Activated naive CD4-positive, alpha-beta T cell treated with anti-CD3 and anti-CD28 coated beads, Interleukin-2, amount 50 U/mL, for 24 hours (primary cell): Measurements from ENCODE around the gene PACS1.
A peak's percentile ranks its signal among the peaks of the same experiment; 100 is the strongest.
"Not testable (repeated sequence)": the region's sequence is repeated elsewhere in the genome, so short reads cannot be mapped to it uniquely, and the experiment has no call there.

Source experiments
- H3K27ac Mint-ChIP-seq: one replicate; pipeline ENCODE4 v1.8.0; 2021; ENCODE audit warnings: mild to moderate bottlenecking, mixed read lengths
- H3K27me3 Mint-ChIP-seq: one replicate; pipeline ENCODE4 v1.8.0; 2021; ENCODE audit warnings: mixed read lengths
- H3K36me3 Mint-ChIP-seq: one replicate; pipeline ENCODE4 v1.8.0; 2021; ENCODE audit warnings: mixed read lengths
- H3K4me1 Mint-ChIP-seq: one replicate; pipeline ENCODE4 v1.8.0; 2021; ENCODE audit warnings: mixed read lengths
- H3K4me3 Mint-ChIP-seq: one replicate; pipeline ENCODE4 v1.8.0; 2021; ENCODE audit warnings: mild to moderate bottlenecking, mixed read lengths
- H3K9me3 Mint-ChIP-seq: one replicate; pipeline ENCODE4 v1.8.0; 2021; ENCODE audit warnings: mixed read lengths

Gene PACS1

DNA sequence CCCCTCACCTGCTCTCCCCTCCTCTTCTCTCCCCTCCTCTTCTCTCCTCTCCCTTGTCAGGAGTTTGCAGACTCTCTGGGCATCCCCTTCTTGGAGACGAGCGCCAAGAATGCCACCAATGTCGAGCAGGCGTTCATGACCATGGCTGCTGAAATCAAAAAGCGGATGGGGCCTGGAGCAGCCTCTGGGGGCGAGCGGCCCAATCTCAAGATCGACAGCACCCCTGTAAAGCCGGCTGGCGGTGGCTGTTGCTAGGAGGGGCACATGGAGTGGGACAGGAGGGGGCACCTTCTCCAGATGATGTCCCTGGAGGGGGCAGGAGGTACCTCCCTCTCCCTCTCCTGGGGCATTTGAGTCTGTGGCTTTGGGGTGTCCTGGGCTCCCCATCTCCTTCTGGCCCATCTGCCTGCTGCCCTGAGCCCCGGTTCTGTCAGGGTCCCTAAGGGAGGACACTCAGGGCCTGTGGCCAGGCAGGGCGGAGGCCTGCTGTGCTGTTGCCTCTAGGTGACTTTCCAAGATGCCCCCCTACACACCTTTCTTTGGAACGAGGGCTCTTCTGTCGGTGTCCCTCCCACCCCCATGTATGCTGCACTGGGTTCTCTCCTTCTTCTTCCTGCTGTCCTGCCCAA, 206.0 kb downstream of the PACS1 start:
- Mint-ChIP-seq H3K4me3 (no peak overlapping the region), H3K27ac (no peak overlapping the region), H3K9me3 (no peaks in the 10 kb centered on the region), H3K27me3 (peaks cover under 1% of the 10 kb centered on the region), H3K4me1 (peaks cover 28% of the 10 kb centered on the region), H3K36me3 (peaks cover 6% of the 10 kb centered on the region)

DNA sequence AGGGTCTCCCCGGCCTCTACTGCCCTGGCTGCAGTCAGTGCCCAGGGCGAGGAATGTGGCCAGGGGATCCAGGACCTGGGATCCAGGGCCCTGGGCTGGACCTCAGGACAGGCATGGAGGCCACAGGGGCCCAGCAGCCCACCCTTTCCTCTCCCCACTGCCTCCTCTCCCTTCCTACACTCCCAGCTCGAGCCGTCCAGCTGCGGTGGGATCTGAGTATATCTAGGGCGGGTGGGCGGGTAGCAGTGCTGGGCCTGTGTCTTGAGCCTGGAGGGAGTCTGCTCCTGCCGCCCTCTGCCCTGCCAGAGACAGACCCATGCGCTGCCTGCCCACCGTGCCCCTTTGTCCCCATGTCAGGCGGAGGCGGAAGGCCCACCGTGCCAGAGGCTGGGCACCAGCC, 206.5 kb downstream of the PACS1 start:
- not testable (repeated sequence) for H3K36me3 Mint-ChIP-seq, H3K27me3 Mint-ChIP-seq, H3K9me3 Mint-ChIP-seq, H3K27ac Mint-ChIP-seq, H3K4me3 Mint-ChIP-seq
- peaks cover 32% of the 10 kb centered on the region for H3K4me1 Mint-ChIP-seq

DNA sequence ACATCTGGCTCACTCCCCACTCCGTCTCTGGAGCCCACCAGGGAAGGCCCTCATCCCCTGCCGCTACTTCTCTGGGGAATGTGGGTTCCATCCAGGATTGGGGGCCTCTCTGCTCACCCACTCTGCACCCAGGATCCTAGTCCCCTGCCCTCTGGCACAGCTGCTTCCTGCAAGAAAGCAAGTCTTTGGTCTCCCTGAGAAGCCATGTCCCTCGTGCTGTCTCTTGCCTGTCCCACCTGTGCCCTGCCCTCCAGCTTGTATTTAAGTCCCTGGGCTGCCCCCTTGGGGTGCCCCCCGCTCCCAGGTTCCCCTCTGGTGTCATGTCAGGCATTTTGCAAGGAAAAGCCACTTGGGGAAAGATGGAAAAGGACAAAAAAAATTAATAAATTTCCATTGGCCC, 207.0 kb downstream of the PACS1 start:
- H3K27ac Mint-ChIP-seq, H3K27me3 Mint-ChIP-seq, H3K36me3 Mint-ChIP-seq, H3K9me3 Mint-ChIP-seq: not testable (repeated sequence)
- Mint-ChIP-seq H3K4me1 (peaks cover 31% of the 10 kb centered on the region), H3K4me3 (peak overlapping the region; percentile 26)

DNA sequence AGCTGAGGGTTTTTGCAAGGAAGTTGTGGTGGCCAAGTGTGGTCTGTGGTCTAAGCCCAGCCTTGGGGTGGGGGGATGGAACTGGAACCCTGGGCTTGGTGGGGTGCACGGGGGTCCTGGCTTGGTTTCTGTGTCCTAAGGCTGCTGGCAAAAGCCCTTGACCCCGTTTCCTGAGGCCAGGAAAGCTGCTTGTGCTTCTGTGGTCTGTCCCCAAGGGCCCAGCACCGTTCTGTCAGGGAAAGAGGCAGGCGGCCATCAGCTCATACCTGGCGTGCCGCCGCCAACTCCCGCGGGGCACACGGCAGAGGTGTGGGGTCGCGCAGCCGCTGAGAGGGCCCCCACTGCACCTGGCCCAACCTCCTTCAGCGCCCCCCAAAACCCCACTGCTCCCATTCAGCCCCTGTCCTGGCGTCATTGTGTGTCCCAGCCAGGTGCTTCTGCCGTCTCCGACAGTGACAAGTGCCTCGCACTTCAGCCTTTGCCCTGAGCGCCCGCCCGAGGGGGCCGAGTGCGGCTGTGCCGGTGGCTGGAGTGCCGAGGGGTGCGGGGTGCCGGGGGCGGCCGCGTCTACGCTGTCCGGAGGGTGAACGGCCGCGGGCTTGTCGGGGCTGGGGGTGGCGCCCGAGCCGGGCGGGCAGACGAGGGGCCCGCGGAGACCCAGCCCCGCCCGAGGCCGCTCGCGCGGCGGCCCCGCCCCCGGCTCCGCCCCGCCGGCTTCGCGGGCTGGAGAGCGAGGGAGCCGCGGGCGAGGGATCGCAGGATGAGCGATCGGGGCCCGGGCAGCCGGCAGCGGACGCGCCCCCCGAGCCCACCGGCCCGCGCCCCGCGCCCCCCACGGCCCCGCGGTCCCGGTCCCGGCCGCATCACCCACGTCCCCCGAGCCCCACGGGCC, 207.6 kb downstream of the PACS1 start, which contains the start of gene CNIH2:
Gene CNIH2, plus strand, starts transcription at position 705 of the 892 bp plus-strand sequence. CDS start 282 bp downstream, outside the sequence.
- Mint-ChIP-seq H3K27ac (peak within 1 kb of the TSS; percentile 62), H3K9me3 (no peaks in the 10 kb centered on the region), H3K4me3 (peak within 1 kb of the TSS; percentile 66), H3K27me3 (peaks cover 1% of the 10 kb centered on the region), H3K4me1 (peaks cover 34% of the 10 kb centered on the region), H3K36me3 (peaks cover 5% of the 10 kb centered on the region)

DNA sequence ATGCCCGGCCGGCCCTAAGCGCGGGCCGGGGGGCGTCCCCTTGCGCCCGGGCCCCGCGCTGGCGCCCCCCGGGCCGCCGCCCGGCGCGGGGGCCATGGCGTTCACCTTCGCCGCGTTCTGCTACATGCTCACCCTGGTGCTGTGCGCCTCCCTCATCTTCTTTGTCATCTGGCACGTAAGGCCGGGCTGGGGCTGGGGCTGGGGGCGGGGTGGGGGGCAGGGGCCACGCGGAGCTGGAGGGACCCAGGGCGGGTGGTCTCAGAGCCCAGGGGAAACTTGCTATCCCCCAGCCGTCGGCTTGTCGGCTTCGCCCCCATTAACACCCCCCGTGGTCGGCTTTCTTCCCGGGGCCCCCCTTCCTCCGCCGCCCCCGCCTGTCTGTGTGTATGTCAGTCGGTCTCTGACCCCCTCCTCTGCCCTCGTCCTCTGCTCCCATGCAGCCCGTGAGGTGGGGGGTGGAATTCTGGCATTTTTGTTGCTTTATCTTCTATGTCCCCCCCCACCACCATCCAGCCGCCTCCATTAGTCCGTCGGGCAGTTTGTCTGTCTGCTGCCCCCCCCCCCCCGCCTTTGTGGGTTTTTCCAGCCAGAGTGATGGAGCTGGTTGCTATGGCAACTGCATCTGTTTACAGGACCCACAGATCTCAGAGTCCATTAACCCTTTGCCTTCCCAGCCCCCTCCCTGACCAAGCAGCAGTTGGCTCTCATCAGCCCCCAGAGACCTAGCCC, 208.5 kb downstream of the PACS1 start:
- Mint-ChIP-seq H3K27me3 (peaks cover 1% of the 10 kb centered on the region), H3K27ac (peak overlapping the region; percentile 62), H3K9me3 (no peaks in the 10 kb centered on the region)

DNA sequence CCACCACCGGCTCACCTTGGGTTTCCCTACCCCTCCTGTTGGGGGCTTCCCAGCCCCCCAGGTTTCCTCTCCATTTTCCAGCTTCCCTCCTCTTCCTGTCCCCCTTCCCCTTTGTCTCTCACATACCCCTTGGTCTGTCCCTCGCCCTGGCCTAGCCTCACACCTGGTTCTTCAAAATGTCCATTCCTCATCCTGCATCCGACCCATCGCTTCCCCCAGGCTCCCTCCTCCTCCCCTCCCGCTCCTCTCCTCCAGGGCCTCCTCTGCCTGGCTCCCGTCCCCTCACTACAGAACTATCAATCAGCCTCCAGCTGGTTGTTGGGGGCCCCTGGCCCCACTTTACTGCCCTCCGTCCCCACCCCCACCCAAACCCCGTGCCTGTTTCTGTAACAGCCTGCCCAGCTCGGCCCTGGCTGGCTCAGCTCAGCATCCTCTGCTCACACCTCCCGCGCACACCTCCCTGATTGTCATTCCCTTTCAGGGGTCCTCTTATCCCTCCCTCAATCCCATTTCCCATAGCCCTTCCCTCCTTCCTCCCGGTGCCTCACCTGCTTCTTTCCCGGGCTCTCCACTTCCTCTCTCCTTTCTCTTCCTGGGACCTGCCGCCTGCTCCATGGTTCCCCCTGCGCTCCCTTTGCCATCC, 209.1 kb downstream of the PACS1 start:
- H3K27me3 Mint-ChIP-seq = peaks cover 1% of the 10 kb centered on the region
- no peaks in the 10 kb centered on the region for H3K36me3 Mint-ChIP-seq
- H3K27ac Mint-ChIP-seq = no peak overlapping the region
- H3K4me1 Mint-ChIP-seq = peaks cover 35% of the 10 kb centered on the region
- H3K9me3 Mint-ChIP-seq = no peaks in the 10 kb centered on the region
- peak overlapping the region; percentile 66 for H3K4me3 Mint-ChIP-seq

More for the DNA sequence above, 208.5 kb downstream of the PACS1 start:
- H3K4me3 Mint-ChIP-seq = peak overlapping the region; percentile 66
- H3K4me1 Mint-ChIP-seq = peaks cover 37% of the 10 kb centered on the region
- peaks cover 2% of the 10 kb centered on the region for H3K36me3 Mint-ChIP-seq

DNA sequence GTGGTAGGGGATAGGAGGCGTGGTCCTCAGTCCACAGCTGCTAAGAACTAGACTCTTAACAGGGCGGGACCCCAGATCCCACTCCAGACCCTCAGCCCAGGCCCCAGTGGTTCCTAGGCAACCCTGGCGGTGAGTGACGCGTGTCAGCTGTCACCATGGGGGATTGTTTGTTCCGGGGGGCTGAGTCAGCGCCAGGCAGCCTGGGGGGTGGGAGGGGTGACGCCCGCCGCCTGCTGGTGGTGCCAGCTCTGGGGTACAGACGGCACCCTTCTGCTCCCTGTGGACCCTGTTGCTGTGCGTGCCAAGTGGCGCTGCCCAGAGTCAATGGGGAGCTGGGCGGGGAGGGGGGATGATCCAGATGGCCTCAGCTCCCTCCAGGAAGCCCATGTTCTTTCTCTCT, 210.4 kb downstream of the PACS1 start:
- Mint-ChIP-seq H3K4me1 (peaks cover 35% of the 10 kb centered on the region), H3K27me3 (peaks cover 1% of the 10 kb centered on the region), H3K9me3 (no peaks in the 10 kb centered on the region), H3K36me3 (no peaks in the 10 kb centered on the region), H3K27ac (no peak overlapping the region), H3K4me3 (no peak overlapping the region)

DNA sequence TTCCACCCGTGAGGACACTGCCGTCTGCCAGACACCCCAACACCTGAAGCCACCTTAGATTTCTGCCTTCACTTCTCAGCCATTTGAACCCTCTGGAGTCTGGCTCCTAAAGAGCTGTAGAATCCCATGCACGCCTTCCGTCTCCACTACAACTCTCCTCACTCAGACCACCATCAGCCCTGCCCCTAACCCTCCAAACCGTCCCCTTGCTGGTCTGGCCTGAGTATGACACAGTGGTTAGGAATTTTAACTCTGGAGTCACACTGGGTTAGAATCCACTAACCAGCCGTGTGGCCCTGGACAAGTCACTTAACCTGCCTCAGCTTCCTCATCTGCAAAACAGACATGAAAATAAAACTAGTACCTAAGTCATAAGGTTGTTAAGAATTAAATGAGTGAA, 210.9 kb downstream of the PACS1 start:
- peak overlapping the region; percentile 65 for H3K27ac Mint-ChIP-seq
- H3K4me1 Mint-ChIP-seq = peaks cover 35% of the 10 kb centered on the region
- H3K9me3 Mint-ChIP-seq = no peaks in the 10 kb centered on the region
- H3K36me3 Mint-ChIP-seq = no peaks in the 10 kb centered on the region
- peak overlapping the region; percentile 20 for H3K4me3 Mint-ChIP-seq
- peaks cover 1% of the 10 kb centered on the region for H3K27me3 Mint-ChIP-seq

DNA sequence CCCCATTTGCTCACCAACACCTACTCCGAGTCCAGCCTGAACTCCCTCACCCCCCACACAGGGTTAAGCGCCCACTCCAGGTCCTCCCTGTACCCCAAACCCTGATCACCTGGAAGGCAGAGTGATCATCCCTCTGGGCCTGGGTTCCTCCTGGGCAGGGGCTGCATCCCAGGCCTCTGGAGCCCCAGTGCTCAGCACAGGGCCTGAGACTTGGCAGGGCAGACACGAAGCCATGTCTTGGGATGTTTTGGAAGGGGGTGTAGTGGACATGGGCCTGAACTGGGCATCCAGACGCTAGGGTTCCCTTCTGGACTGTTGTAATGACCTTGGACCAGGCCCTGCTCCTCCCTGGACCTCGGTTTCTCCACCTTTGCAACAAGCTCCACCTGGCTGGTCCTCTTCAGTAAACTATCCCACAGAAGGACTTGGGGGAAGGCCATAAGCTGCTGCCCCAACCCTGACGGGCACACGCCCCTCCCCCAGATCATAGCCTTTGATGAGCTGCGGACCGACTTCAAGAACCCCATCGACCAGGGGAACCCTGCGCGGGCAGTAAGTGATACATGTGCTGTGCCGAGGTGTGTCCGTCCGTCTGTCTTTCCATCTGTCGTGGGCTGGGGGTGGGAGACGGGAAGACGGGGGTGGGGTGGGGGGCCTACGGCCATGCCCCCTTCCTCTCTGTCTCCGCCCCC, 211.8 kb downstream of the PACS1 start:
- Mint-ChIP-seq H3K36me3 (no peaks in the 10 kb centered on the region), H3K27ac (peak overlapping the region; percentile 51), H3K27me3 (peaks cover 1% of the 10 kb centered on the region), H3K4me3 (peak overlapping the region; percentile 42), H3K4me1 (peaks cover 38% of the 10 kb centered on the region), H3K9me3 (no peaks in the 10 kb centered on the region)

DNA sequence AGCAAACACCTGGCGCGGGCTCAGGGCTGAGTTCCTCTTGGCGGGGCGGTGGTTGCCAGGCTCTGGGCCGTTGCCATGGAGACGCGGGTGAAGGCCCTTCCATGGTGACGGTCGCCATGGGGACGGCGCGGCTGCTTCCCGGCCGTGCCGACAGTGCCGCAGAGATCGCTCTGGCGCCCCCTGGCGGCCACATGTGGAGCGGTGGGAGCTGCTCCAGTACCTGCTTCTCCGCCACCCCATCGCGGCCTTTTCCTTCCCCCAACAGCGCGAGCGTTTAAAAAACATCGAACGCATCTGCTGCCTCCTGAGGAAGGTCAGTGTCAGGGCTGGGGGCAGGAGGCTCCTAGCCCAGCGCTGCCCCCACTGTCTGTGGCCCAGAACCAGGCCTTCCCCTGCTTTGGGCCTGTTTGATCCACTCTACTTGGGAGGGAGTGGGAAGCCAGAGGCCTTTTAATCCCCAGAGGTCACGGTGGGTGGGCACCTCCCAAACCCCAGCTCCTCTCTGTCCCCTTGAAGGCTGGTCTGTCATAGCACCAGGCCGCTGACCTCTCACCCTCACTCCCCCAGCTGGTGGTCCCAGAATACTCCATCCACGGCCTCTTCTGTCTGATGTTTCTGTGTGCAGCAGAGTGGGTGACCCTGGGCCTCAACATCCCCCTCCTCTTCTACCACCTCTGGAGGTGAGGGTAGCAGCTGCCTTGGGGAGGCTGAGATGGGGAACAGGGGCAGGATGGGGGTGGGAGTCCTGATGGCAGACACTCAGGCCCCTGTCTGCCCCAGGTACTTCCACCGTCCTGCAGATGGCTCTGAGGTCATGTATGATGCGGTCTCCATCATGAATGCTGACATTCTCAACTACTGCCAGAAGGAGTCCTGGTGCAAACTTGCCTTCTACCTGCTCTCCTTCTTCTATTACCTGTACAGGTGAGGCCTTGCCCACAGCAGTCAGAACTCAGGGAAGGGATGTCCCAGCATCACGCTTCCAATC, 212.7 kb downstream of the PACS1 start:
- Mint-ChIP-seq H3K4me1 (peaks cover 44% of the 10 kb centered on the region), H3K9me3 (no peaks in the 10 kb centered on the region), H3K4me3 (peak overlapping the region; percentile 42), H3K36me3 (no peaks in the 10 kb centered on the region), H3K27me3 (peaks cover 1% of the 10 kb centered on the region), H3K27ac (peak overlapping the region; percentile 46)

DNA sequence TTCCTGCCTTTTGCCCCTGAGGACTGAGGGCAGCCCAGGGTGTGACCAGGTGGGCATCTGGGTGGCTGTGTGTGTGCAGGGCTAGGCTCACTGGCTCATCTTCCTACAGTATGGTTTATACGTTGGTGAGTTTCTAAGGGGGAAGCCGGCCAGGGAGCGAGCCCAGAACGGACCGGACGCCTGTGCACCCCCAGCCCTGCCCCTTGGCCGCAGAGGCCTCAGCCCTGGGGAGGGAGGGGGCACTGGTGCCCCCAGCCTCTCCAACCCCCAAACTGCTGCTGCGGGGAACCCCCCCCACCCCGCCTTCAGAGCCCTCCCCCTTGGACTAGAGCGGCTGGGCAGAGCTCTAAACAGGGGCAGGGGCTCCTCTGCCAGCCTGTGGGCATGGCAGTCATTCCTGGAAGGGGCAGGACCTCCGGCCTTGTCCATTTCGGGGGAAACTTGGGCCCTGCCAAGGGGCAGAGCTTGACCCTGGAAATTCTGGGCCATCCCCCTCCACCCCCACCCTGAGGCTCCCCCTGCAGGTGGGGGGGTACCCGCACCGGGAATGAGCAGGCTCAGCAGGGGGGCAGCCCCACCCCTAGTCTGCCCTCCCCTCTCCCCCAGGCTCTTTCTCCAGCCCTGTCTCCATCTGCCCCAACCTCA, 213.5 kb downstream of the PACS1 start:
- Mint-ChIP-seq H3K4me3 (no peak overlapping the region), H3K27me3 (peaks cover 1% of the 10 kb centered on the region), H3K27ac (no peak overlapping the region), H3K36me3 (no peaks in the 10 kb centered on the region), H3K4me1 (peaks cover 43% of the 10 kb centered on the region), H3K9me3 (no peaks in the 10 kb centered on the region)

DNA sequence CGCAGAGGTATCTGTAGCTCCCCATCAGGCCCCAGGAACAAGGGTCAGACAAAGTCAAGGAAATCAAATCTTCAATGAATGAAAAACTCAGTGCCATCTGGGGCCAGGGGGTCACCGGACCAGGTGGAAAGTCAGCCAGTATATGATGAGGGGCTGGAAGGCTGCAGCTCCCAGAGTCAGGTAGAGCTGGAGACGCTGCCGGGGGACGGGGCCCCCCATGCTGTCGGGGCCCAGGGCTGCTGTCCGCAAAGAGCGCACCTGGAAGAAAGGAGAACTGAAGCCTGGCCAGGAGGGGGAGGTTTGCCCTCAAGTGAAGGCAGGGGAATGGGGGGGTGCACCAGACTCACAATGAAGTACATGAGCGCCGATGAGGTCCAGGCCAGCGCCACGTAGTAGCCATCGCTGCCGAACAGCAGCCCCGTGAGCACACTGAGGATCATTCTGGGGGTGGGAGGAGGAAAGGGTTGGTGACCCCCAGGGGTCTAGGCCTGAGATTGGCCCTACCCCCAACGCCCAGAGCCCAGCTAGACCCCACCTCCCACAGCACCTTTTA, 214.5 kb downstream of the PACS1 start:
- H3K4me3 Mint-ChIP-seq = no peak overlapping the region
- peaks cover 1% of the 10 kb centered on the region for H3K27me3 Mint-ChIP-seq
- no peak overlapping the region for H3K27ac Mint-ChIP-seq
- H3K9me3 Mint-ChIP-seq = no peaks in the 10 kb centered on the region
- peaks cover 41% of the 10 kb centered on the region for H3K4me1 Mint-ChIP-seq
- no peaks in the 10 kb centered on the region for H3K36me3 Mint-ChIP-seq

DNA sequence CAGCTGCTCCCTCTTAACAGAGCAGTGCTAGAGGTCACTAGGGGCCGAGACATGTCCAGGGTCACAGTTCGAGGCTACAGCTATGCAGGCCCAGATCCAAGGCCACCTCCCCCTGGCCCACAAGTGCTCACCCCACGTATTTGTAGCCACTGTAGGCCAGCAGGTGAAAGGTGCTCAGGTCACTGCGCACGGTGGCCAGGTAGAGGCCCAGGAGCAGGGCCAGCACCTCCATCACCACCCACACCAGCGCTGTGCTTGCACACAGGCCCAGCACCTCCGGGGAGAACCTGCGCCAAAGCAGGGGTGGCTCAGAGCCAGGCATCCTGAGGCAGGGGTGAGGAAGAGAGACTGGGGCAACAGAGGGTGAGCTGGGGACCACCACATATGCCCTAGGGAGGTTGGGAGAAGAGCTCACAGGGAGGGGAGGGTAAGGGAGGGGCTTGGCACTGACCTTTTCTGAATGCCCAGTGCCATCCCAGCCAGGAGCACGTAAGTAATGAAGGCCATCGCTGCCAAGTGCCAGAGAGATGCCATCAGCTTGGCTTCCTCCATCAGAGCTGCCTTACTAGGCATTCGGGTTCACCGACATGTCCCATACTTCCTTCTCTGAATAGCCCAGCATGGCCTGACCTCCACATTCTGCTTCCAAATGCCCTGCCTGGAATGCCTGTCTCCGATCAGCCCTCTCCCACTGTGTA, 215.3 kb downstream of the PACS1 start:
- H3K27ac Mint-ChIP-seq = peak overlapping the region; percentile 51
- H3K27me3 Mint-ChIP-seq = peaks cover 1% of the 10 kb centered on the region
- no peaks in the 10 kb centered on the region for H3K9me3 Mint-ChIP-seq
- peaks cover 48% of the 10 kb centered on the region for H3K4me1 Mint-ChIP-seq
- no peaks in the 10 kb centered on the region for H3K36me3 Mint-ChIP-seq
- no peak overlapping the region for H3K4me3 Mint-ChIP-seq
